GM19372 (cell line): ENCODE results near the gene MYO9B.

Source experiments
- ATAC-seq: cut with Tn5 transposase; IDR thresholded peaks from one replicate; pipeline ENCODE4 v1.9.1; 2021; ENCODE audit warnings: mild to moderate bottlenecking, low read depth, moderate library complexity; ENCODE audit not compliant: unreplicated experiment

MYO9B gene

GRCh38 chr19:17249887-17250548, 174.4 kb downstream of the MYO9B start:
- ATAC-seq = no peak

- no peak for ATAC-seq
Measured at GRCh38 chr19:17254636-17255035, 179.1 kb downstream of the MYO9B start.

GRCh38 chr19:17255150-17255621, 179.6 kb downstream of the MYO9B start:
- no peak for ATAC-seq

GRCh38 chr19:17256130-17256529, 180.6 kb downstream of the MYO9B start:
- no peak for ATAC-seq

- no peak for ATAC-seq
Measured at GRCh38 chr19:17259118-17259780, 183.7 kb downstream of the MYO9B start.

- no peak for ATAC-seq
Measured at GRCh38 chr19:17259934-17260333, 184.4 kb downstream of the MYO9B start.

- ATAC-seq = no peak
Measured at GRCh38 chr19:17260842-17261325, 185.3 kb downstream of the MYO9B start.

- ATAC-seq = no peak
Measured at GRCh38 chr19:17262557-17262956, 187.0 kb downstream of the MYO9B start.
